WTC11 (cell line): ENCODE data around the gene ARL10.

Experiments
- CREB1 ChIP-seq: sonication (generic); formaldehyde crosslinking; IDR thresholded peaks from 2 replicates; pipeline ENCODE4 v1.8.0; 2023; ENCODE audit warnings: mild to moderate bottlenecking, missing genetic modification reagents
- CTCF ChIP-seq: fragments of 200-600 bp; IDR thresholded peaks from 2 replicates; pipeline ENCODE4 v1.8.0; 2022; ENCODE audit warnings: antibody characterized with exemption
- E2F4 ChIP-seq: sonication (generic); formaldehyde crosslinking; IDR thresholded peaks from 2 replicates; pipeline ENCODE4 v1.8.1; 2022; ENCODE audit warnings: low read depth, mild to moderate bottlenecking, moderate library complexity, missing genetic modification reagents, borderline replicate concordance
- GTF2I ChIP-seq: fragments of 250-450 bp; sonication (Bioruptor Pico); conservative IDR thresholded peaks from 2 replicates; pipeline ENCODE4 v1.4.0; 2021; ENCODE audit warnings: mild to moderate bottlenecking
- KAT7 ChIP-seq: sonication (generic); formaldehyde crosslinking; IDR thresholded peaks from 2 replicates; pipeline ENCODE4 v1.8.1; 2023; ENCODE audit warnings: missing genetic modification reagents, mild to moderate bottlenecking, borderline replicate concordance
- NFE2L1 ChIP-seq: sonication (generic); formaldehyde crosslinking; IDR thresholded peaks from 2 replicates; pipeline ENCODE4 v1.8.1; 2023; ENCODE audit warnings: missing genetic modification reagents
- ZNF281 ChIP-seq: sonication (generic); formaldehyde crosslinking; IDR thresholded peaks from 2 replicates; pipeline ENCODE4 v1.8.0; 2023; ENCODE audit warnings: mild to moderate bottlenecking, missing genetic modification reagents
- TF ChIP-seq, protein P1 (sequence below): sonication (generic); formaldehyde crosslinking; IDR thresholded peaks from 2 replicates; pipeline ENCODE4 v1.8.1; 2023; ENCODE audit warnings: mild to moderate bottlenecking, missing genetic modification reagents, moderate library complexity
- TF ChIP-seq, protein P2 (sequence below): sonication (generic); formaldehyde crosslinking; conservative IDR thresholded peaks from 2 replicates; pipeline ENCODE4 v1.8.1; 2023; ENCODE audit warnings: mild to moderate bottlenecking, low read depth, missing genetic modification reagents, moderate library complexity

GRCh38 chr5:176412517-176413254, 47.4 kb downstream of the ARL10 start:
- TF ChIP-seq ZNF281 (CRISPR knock-in tag) (no peak), NFE2L1 (CRISPR knock-in tag) (no peak), CTCF (no peak), CREB1 (CRISPR knock-in tag) (no peak), KAT7 (no peak), E2F4 (CRISPR knock-in tag) (no peak), GTF2I (CRISPR knock-in tag) (no peak)
- TF ChIP-seq, protein P1, sequence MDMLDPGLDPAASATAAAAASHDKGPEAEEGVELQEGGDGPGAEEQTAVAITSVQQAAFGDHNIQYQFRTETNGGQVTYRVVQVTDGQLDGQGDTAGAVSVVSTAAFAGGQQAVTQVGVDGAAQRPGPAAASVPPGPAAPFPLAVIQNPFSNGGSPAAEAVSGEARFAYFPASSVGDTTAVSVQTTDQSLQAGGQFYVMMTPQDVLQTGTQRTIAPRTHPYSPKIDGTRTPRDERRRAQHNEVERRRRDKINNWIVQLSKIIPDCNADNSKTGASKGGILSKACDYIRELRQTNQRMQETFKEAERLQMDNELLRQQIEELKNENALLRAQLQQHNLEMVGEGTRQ (CRISPR knock-in tag) = no peak
- TF ChIP-seq, protein P2, sequence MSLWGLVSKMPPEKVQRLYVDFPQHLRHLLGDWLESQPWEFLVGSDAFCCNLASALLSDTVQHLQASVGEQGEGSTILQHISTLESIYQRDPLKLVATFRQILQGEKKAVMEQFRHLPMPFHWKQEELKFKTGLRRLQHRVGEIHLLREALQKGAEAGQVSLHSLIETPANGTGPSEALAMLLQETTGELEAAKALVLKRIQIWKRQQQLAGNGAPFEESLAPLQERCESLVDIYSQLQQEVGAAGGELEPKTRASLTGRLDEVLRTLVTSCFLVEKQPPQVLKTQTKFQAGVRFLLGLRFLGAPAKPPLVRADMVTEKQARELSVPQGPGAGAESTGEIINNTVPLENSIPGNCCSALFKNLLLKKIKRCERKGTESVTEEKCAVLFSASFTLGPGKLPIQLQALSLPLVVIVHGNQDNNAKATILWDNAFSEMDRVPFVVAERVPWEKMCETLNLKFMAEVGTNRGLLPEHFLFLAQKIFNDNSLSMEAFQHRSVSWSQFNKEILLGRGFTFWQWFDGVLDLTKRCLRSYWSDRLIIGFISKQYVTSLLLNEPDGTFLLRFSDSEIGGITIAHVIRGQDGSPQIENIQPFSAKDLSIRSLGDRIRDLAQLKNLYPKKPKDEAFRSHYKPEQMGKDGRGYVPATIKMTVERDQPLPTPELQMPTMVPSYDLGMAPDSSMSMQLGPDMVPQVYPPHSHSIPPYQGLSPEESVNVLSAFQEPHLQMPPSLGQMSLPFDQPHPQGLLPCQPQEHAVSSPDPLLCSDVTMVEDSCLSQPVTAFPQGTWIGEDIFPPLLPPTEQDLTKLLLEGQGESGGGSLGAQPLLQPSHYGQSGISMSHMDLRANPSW (CRISPR knock-in tag) = no peak
